ENCODE data around the gene KSR2.

GRCh38 chr12:117421987-117422386 lies 546.8 kb downstream of the KSR2 start:
- no peak for TF ChIP-seq CTCF (IDR thresholded peaks at IDR 0.05)
- no peak for TF ChIP-seq POLR2A (IDR thresholded peaks at IDR 0.05)

Data from testis (tissue), 2 donors.